ENCODE measurements around the gene HLA-DPA1.
A peak's percentile ranks its signal among the peaks of the same experiment; 100 is the strongest.

Gene HLA-DPA1

GRCh38 chr6:33076406-33076934 lies 3.0 kb upstream of the HLA-DPA1 start:
- H3K4me3 ChIP-seq (ENCODE audit: low read depth, low read length), result peak overlapping the region; percentile 70
- no peak for TF ChIP-seq CTCF (IDR thresholded peaks at IDR 0.05; ENCODE audit: low read depth, low read length, missing control alignments)
- DNase-seq (ENCODE audit: low read depth), result no peak

GRCh38 chr6:33075568-33076405 lies 2.3 kb upstream of the HLA-DPA1 start, which contains the start of gene HLA-DPB1:
TSS of gene HLA-DPB1 (plus strand) at chr6:33075990. CDS start at chr6:33076042, 52 bp downstream.
- DNase-seq (ENCODE audit: low read depth), result peak; percentile 89
- peak within 1 kb of the TSS; percentile 70 for H3K4me3 ChIP-seq (ENCODE audit: low read depth, low read length)
- TF ChIP-seq CTCF (IDR thresholded peaks at IDR 0.05; ENCODE audit: low read depth, low read length, missing control alignments), result no peak

GRCh38 chr6:33075208-33075567 lies 1.7 kb upstream of the HLA-DPA1 start:
- no peak for TF ChIP-seq CTCF (IDR thresholded peaks at IDR 0.05; ENCODE audit: low read depth, low read length, missing control alignments)
- DNase-seq (ENCODE audit: low read depth), result no peak
- H3K4me3 ChIP-seq (ENCODE audit: low read depth, low read length), result peak overlapping the region; percentile 70

GRCh38 chr6:33072508-33073100 lies 845 bp downstream of the HLA-DPA1 start:
- H3K4me3 ChIP-seq (ENCODE audit: low read depth, low read length), result peak overlapping the region; percentile 93
- no peak for TF ChIP-seq CTCF (IDR thresholded peaks at IDR 0.05; ENCODE audit: low read depth, low read length, missing control alignments)
- no peak for DNase-seq (ENCODE audit: low read depth)

- DNase-seq (ENCODE audit: low read depth), result no peak
- peak overlapping the region; percentile 93 for H3K4me3 ChIP-seq (ENCODE audit: low read depth, low read length)
- no peak for TF ChIP-seq CTCF (IDR thresholded peaks at IDR 0.05; ENCODE audit: low read depth, low read length, missing control alignments)
Observed at GRCh38 chr6:33071569-33071968, 1.9 kb downstream of the HLA-DPA1 start.

GRCh38 chr6:33070909-33071308 lies 2.5 kb downstream of the HLA-DPA1 start:
- DNase-seq (ENCODE audit: low read depth), result no peak
- no peak for TF ChIP-seq CTCF (IDR thresholded peaks at IDR 0.05; ENCODE audit: low read depth, low read length, missing control alignments)
- H3K4me3 ChIP-seq (ENCODE audit: low read depth, low read length), result peak overlapping the region; percentile 93
